ENCODE measurements around the gene AOPEP. TPM values are rescaled to one million over a fixed set of nuclear protein-coding genes. Genes with fewer than 3 reads are reported as not detected.

Gene AOPEP
- polyA plus RNA-seq, 3 donors, result 56.6 to 63.4 (median 60.7) TPM

DNA sequence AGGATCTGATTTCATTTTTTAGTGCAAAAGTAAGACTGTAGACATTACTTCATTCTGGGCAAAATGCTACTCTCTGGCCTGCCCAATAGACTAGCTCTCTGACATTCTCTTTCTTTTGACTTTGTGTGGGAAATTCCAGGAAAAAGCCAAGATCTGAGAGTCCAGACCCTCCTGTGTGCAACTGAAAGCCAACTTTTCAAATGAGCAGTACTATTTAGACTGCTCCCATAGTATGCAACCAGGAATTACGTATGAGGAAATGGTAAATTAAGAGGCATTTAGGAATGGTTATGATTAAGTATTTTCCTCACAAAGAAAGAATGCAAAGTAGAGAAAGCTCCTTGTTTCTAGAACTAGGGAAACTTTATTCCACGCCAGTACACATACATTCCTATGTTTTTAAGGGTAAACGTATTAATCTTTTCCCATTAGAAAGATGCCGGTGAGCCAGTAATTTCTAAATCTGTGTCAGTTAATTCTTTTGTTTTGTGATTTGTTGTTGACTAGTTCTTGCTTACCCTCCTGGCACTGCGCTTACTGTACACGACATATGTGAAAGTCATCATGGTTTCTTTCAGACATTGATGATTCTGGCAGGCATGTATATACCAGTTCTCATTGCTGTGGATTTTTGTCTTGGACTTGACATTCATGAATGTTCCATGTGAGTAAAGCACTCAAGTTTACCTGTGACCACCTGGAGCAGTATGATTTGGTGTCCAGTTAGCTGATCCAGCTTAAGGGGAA, 56.0 kb downstream of the AOPEP start:
- no peak for DNase-seq (ENCODE audit: extremely low read depth in 1 of 11, low read depth in 9 of 11, low spot score in 4 of 11)

DNA sequence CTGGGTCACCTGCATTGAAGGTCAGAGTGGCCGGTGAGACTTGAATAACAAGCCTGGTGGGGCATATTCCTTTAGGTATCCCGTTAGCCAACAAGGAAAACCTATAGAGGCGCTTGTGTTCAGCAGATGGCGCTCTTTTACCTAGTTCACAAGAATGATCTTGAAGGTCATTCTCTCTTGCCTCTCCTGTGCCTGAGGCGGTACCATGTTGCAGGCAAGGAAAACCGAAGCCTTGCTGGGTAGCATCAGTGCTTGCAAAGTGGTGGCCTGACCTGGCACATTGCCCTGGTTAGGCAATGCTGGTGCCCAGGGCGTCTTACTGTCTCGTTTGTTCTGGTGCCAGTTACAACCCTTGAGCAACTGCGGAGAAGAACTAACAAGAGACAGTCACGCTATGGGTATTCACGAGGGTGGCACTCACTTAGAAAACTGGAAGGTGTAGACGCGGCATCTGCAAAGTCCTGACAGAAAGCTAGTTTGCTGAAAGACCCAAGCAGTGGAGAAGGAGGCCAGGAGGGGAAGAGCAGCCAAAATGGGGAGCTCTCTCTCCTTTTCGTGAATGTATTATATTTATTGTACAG, 56.7 kb downstream of the AOPEP start:
- peak; percentile 55 to 80 (median 60) for DNase-seq (ENCODE audit: extremely low read depth in 1 of 11, low read depth in 9 of 11, low spot score in 4 of 11)

DNA sequence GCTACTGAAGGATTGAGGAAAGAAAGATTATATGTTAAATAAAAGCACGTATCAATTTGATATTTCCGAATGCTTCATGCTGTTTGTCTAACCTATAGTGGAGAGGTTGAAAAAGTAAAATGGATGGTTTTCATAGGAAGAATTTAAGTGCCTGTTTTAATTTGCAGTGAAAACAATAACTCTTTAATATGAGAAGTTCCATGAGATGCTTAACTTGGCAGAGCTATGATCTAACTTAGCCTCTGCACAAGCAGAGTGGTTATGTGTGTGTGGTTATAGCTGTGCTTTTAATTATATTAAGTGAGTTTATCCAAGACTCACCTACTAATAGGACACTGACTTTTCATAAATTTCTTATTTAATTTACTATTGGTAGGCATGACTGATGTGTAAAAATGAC, 57.4 kb downstream of the AOPEP start:
- no peak for DNase-seq (ENCODE audit: extremely low read depth in 1 of 11, low read depth in 9 of 11, low spot score in 4 of 11)

DNA sequence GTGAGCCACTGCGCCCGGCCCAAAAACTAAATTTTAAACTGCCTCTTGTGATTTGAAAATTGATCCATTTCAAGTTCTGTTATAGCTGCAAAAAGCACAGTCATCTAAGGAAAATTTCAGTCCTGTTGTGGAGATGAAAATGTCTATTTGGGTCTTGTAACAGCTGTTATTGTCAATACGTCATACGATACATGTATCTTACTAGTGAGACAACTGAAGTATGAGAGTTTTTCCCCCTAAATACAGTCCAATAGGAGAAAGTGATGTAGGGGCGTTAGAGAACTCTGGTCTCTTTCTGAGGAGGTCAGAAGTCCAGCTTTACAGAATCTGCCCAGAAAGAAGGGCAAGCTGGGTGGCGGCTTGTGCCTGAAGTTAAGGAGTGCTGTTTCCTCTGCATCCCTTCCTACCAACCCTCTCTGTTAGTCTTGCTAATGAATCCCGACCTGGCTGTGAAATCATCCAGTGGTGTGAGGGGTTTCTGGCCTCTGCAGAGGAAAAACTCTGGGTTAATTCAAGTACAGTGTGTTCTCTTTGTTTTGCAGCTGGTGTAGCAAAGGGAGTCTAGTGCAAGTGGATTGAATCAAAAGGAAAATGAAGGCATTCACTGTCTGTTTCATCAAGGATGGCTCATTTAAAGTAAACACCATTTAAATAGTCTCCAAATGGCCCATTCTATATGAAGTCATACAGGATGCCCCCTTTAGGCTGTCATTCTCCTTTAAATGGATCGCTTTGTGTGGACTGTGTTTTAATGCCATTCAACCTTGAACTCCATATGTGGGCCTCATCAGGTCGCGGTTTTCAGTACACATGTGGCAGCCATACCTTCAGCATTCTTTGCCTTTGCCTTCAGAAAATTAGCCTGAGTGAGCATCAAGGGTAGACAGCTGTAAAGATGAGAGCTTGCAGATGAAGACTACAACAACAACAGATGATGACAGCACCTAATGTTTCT, 59.0 kb downstream of the AOPEP start:
- DNase-seq (ENCODE audit: extremely low read depth in 1 of 11, low read depth in 9 of 11, low spot score in 4 of 11), result no peak

DNA sequence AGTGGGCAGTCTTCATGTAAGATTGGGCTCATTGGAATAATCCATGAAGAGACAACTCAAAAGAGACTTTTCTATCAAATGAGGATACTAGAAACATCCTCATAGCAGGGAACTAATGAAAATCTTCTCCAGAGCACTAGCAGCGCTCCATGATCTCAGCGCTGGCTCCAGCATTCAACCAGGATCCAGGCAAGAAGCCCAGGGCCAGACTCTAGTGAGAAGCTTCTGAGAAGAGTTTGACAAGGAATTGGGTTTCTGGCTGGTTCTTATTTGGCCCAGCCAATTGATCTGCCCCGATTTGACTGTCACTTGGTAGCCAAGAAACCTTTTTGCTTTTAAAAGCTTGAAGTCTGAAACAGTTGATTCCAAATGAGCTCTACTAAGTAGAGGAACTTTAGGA, 60.1 kb downstream of the AOPEP start:
- DNase-seq (ENCODE audit: extremely low read depth in 1 of 11, low read depth in 9 of 11, low spot score in 4 of 11), result no peak

DNA sequence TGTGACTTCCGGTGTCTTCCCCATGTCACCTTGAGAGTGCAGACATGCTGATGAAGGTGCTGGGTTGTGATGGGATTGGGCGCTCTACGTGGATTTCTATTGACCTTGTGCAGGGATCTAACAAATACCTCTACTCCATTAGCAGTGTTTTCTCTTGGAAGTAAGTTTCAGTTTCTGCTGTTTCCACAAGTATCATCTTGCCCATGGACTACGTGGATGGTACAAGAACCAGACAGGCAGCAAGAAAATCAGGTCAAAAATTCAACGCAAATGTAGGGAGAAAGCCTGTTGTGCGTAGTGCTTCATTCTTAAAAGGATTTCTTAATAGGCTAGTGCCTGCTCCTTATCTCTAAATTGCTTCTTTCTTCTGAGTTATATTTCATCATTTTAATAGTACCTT, 60.8 kb downstream of the AOPEP start:
- DNase-seq (ENCODE audit: extremely low read depth in 1 of 11, low read depth in 9 of 11, low spot score in 4 of 11), result no peak

DNA sequence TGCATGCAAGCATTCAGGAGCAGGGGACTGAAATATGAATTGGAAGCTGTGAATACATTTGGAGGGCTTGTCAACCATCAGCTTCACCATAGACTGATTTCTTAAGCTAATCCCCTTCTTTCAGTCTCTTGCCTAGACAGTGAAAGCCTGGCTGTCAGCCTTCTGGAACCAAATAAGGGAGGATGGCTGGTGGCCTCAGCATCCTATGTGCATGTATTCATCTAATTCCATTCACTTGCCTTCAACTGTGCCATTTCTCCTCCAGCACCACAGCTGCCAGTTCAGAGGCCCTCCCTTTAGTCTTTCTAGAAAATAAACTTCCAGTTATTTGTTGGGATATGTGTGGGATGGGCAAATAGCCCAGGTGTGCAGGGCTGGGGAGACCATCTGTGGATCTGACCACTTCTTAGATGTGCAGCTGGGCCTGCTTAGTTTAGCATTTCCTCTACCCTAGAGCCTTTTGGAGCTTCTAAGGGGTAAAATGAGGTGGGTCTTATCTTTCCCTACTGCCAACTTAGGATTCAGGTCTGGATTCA, 62.1 kb downstream of the AOPEP start:
- DNase-seq (ENCODE audit: extremely low read depth in 1 of 11, low read depth in 9 of 11, low spot score in 4 of 11), result no peak

DNA sequence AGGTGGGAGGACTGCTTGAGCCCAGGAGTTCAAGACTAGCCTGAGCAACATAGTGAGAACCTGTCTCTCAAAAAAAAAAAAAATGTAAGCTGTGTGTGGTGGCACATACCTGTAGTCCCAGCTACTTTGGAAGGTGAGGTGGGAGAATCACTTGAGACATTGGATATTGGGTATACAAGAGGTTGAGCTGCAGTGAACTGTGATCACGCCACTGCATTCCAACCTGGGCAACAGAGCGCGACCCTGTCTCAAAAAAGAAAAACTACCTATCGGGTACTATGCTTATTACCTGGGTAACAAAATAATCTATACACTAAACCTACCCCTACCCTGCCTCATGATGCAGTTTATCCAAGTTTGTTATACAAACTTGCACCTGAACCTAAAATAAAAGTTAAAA, 64.9 kb downstream of the AOPEP start:
- no peak for DNase-seq (ENCODE audit: extremely low read depth in 1 of 11, low read depth in 9 of 11, low spot score in 4 of 11)

DNA sequence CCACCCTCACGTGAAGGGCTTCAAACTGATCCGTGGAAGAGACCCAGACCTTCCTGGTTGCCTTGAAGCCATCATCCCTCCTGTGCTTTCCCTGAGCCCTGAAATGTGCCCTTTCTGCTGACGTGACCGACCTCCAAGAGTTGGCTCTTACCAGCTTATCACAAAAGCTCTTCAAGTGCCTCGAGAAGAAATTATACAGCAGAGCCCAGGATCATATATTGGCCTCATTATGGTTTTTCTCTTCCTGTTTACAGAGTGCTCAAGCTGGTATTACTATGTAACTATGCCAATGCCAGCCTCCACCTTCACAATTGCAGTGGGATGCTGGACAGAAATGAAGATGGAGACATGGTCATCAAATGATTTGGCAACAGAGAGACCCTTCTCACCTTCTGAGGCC, 66.0 kb downstream of the AOPEP start:
- DNase-seq (ENCODE audit: extremely low read depth in 1 of 11, low read depth in 9 of 11, low spot score in 4 of 11), result no peak

DNA sequence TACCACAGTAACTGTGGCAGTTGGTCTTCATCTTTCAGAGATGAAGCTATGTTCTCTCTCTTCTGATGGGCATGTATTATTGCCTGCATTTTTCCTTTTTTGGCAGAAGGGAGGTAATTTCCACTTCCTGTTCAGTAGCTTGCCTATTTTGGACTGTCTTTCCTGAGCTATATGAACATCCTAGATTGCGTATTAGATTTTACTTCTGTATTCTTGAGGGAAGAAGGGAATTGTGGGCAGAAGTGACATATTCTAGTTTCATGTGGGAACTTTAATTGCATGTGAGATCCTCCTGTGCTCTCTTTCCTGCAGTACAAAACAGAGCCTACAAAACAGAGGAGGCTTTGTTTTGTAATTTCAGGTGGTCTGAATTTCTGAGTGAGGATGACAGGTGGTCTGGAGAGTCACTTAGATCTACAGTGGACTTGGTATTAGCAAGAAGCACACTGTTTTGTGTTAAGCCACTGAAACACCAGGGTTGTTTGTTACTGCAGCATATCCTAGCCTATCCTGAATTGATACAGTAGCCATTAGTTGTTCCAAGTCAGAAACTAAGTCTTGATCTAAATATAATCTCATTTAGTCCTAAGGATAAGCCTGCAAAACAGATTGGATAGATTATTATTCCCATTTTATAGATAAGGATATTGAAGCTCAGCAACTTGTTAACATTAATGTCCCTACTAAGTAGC, 68.1 kb downstream of the AOPEP start:
- no peak for DNase-seq (ENCODE audit: extremely low read depth in 1 of 11, low read depth in 9 of 11, low spot score in 4 of 11)

DNA sequence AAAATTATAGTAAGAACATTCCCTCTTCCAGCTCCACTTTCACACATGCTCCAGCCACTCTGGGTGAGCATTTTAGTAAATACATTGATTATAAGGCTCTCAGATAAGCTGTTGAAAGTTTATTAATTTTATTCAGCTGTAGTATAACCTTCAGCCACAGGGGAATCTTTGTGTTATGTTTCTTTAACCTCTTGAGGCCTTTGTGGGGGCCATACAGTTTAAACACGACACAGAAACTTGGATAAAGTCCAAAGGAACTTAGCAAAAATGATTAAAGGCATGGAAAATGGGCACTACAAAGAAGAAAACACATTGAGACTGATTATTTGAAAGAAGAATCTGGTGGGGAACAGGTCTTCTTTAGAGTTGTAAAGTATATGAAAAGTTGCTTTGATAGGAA, 70.2 kb downstream of the AOPEP start:
- DNase-seq (ENCODE audit: extremely low read depth in 1 of 11, low read depth in 9 of 11, low spot score in 4 of 11), result no peak

DNA sequence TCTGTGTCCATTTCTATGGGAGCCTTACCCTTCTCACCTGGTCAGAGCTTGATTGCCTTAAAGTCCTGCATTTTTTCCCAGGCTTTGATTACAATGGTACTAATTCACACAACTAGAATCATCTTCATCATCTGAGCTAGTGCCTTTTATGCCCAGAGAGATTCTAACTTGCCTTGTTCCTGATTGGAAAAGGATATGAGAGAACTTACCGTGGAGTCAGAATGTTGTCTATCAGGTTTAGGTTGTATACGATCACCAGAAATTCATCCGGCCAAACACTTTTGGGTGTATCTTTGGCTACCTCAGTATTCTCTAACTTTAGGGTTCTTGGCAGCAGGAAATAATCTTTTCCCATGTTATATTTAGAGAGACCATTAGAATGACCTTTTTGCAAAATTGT, 71.7 kb downstream of the AOPEP start:
- no peak for DNase-seq (ENCODE audit: extremely low read depth in 1 of 11, low read depth in 9 of 11, low spot score in 4 of 11)

DNA sequence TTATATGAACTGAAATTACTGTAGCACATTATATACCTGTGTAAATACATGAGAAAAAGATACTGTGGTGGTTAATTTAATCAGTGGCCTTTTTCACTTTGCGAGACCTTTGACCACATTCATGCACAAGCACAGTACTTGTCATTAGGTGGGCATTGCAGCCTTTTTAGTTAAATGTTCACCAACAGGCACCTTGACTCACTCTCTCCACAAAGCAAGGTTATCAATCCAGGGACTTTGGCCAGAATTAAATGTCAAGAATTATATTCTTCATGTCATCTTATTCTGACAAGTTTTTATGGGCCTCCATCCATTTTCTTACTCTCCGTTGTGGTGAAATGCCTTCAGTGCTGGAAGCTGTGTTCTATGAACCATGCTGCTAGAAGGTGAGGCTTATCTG, 72.2 kb downstream of the AOPEP start:
- no peak for DNase-seq (ENCODE audit: extremely low read depth in 1 of 11, low read depth in 9 of 11, low spot score in 4 of 11)

DNA sequence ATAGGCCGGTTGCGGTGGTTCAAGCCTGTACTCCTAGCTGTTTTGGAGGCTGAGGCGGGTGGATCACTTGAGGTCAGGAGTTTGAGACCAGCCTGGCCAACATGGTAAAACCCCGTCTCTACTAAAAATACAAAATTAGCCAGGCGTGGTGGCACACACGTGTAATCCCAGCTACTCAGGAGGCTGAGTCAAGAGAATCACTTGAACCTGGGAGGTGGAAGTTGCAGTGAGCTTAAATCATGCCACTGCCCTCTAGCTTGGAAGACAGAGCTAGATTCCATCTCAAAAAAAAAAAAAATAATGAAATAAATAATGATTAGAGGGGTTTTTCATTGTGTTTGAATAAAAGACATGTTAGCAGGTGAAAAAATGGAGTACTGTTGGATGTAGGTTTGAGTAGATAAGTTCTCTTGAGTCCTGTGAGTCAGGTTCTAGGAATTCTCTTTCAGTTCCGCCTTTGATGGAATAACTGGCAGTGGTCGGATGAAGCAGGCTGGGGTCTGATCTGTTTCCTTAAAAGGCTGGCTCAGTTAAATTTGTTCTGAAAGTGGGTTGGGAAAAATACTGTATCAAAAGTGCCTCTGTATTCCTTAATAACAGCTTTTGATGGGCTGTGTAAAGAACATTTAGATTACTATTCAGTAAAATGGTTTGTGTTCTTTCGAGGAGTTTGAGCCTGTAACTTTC, 73.2 kb downstream of the AOPEP start:
- DNase-seq (ENCODE audit: extremely low read depth in 1 of 11, low read depth in 9 of 11, low spot score in 4 of 11), result no peak

DNA sequence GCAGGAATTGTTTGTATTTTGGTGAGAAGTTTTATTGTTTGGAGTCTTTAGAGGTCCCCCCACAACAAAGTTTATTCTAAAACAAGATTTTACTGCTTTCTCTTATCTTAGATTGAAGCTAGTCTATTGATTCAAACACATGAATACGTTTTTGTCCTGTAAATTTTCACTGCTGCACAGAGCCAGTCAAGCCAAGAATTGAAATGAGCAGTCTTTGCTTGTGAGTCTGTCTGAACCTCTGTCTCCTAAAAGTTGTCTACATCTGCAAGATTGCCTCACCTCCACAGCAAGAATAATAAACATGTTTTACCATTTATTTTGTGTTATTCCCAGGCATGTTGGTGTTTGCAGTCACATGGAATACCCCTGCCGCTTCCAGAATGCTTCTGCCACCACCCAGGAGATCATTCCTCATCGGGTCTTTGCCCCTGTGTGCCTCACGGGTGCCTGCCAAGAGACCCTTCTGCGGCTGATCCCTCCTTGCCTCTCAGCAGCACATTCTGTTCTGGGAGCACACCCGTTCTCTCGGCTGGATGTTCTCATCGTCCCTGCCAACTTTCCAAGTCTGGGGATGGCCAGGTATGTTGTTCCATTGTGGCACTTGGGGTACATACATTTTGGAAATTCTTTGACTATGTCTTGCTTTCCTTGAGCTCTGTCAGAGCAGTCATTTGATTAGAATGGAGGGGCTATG, 74.1 kb downstream of the AOPEP start:
- DNase-seq (ENCODE audit: extremely low read depth in 1 of 11, low read depth in 9 of 11, low spot score in 4 of 11), result no peak

DNA sequence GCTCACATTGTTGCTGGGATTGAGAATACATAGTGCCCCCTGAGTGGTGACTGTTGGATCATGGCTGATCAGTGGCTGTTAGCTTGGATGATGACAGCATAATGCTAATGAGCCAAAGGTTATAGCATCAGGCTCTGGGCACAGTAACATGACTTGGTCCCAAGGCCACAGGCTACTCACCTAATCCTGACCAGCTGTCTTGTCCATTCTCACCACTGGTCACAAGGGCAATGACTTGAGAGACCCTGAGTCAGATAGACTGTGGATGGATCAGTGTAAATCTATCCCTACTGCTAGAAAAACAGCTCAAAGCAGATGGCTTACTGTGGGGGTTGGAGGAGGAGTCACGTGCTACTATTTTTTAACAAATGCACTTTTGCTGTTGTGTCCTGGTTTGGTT, 74.7 kb downstream of the AOPEP start:
- DNase-seq (ENCODE audit: extremely low read depth in 1 of 11, low read depth in 9 of 11, low spot score in 4 of 11), result no peak

DNA sequence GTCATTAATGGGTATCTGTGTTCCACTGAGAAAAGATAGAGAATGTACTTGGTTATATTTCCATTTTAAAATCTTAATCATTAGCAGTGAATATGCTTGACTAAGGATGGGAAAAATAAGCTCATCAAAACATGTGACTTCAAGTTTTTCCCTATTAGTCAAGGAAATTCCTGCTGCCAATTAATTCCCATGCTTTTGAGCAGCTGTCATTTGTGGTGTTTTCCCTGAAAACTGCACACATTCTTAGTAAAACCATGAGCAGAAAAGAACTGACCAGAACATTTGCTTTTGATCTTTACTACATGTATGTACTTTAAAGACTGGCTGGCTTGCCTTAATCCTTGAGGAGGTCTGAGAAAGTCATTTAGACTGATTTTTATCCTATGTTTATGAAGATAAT, 75.2 kb downstream of the AOPEP start:
- no peak for DNase-seq (ENCODE audit: extremely low read depth in 1 of 11, low read depth in 9 of 11, low spot score in 4 of 11)

DNA sequence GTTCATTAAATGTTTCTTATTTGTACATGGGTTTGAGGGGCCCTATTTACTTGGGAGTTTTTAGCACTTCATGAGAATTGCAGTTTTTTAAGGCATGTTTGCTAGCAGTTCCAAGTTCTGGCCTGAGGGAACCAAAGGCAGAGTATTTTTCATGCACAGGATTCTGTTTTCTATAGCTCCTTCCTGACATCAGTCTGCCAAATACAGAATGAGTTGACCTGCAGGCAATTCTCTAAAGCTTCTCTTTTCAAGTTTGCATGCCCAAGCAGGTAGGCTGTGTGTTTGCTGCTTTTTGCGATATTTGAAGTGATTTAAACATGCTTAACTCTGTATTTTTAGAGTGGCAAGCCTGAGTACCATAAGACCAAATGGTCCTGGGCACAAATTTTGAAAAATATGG, 75.8 kb downstream of the AOPEP start:
- DNase-seq (ENCODE audit: extremely low read depth in 1 of 11, low read depth in 9 of 11, low spot score in 4 of 11), result no peak
